ENCODE measurements around the gene UBL3.

The UBL3 gene

GRCh38 chr13:29753618-29754472, 96.6 kb downstream of the UBL3 start:
- H3K36me3 ChIP-seq (ENCODE audit: control insufficient read depth, insufficient read depth, low read length) = no peaks in the 10 kb centered on the region
- no peak overlapping the region for H2AFZ ChIP-seq
- no peak overlapping the region for H3K4me3 ChIP-seq (ENCODE audit: low read depth, low read length)
- no peaks in the 10 kb centered on the region for H3K27me3 ChIP-seq (ENCODE audit: control insufficient read depth, insufficient read depth, low read length)
- no peaks in the 10 kb centered on the region for H3K9me3 ChIP-seq (ENCODE audit: control insufficient read depth, low read length)
- H3K79me2 ChIP-seq = no peaks in the 10 kb centered on the region
- no peak for TF ChIP-seq CTCF (IDR thresholded peaks at IDR 0.05)
- H3K4me1 ChIP-seq = no peaks in the 10 kb centered on the region
- H3K9ac ChIP-seq = no peak overlapping the region
- H3K27ac ChIP-seq = no peak overlapping the region
- H3K4me2 ChIP-seq (ENCODE audit: low read length) = no peak overlapping the region

- H3K4me1 ChIP-seq = no peaks in the 10 kb centered on the region
- no peak overlapping the region for H3K27ac ChIP-seq
Measured at GRCh38 chr13:29752175-29752574, 98.2 kb downstream of the UBL3 start.

GRCh38 chr13:29750183-29750530, 100.3 kb downstream of the UBL3 start:
- Histone ChIP-seq H3K4me1 (no peaks in the 10 kb centered on the region), H3K4me3 (ENCODE audit: low read depth, low read length) (no peak overlapping the region), H3K27ac (no peak overlapping the region), H3K9me3 (ENCODE audit: control insufficient read depth, low read length) (no peaks in the 10 kb centered on the region), H3K27me3 (ENCODE audit: control insufficient read depth, insufficient read depth, low read length) (no peaks in the 10 kb centered on the region), H3K79me2 (no peaks in the 10 kb centered on the region), H3K9ac (no peak overlapping the region), H3K36me3 (ENCODE audit: control insufficient read depth, insufficient read depth, low read length) (no peaks in the 10 kb centered on the region), H2AFZ (no peak overlapping the region), H3K4me2 (ENCODE audit: low read length) (no peak overlapping the region)
- TF ChIP-seq CTCF (IDR thresholded peaks at IDR 0.05) = no peak

More at GRCh38 chr13:29752175-29752574, 98.2 kb downstream of the UBL3 start:
- Histone ChIP-seq H3K4me3 (ENCODE audit: low read depth, low read length) (no peak overlapping the region), H3K27me3 (ENCODE audit: control insufficient read depth, insufficient read depth, low read length) (no peaks in the 10 kb centered on the region), H3K79me2 (no peaks in the 10 kb centered on the region), H3K9ac (no peak overlapping the region), H3K36me3 (ENCODE audit: control insufficient read depth, insufficient read depth, low read length) (no peaks in the 10 kb centered on the region), H3K9me3 (ENCODE audit: control insufficient read depth, low read length) (no peaks in the 10 kb centered on the region), H3K4me2 (ENCODE audit: low read length) (no peak overlapping the region), H2AFZ (no peak overlapping the region)
- no peak for TF ChIP-seq CTCF (IDR thresholded peaks at IDR 0.05)

GRCh38 chr13:29749401-29750182, 100.8 kb downstream of the UBL3 start:
- Histone ChIP-seq H3K4me2 (ENCODE audit: low read length) (no peak overlapping the region), H3K27ac (no peak overlapping the region), H3K9ac (no peak overlapping the region), H3K36me3 (ENCODE audit: control insufficient read depth, insufficient read depth, low read length) (no peaks in the 10 kb centered on the region), H2AFZ (no peak overlapping the region), H3K9me3 (ENCODE audit: control insufficient read depth, low read length) (no peaks in the 10 kb centered on the region), H3K4me3 (ENCODE audit: low read depth, low read length) (no peak overlapping the region), H3K27me3 (ENCODE audit: control insufficient read depth, insufficient read depth, low read length) (no peaks in the 10 kb centered on the region), H3K79me2 (no peaks in the 10 kb centered on the region), H3K4me1 (no peaks in the 10 kb centered on the region)
- TF ChIP-seq CTCF (IDR thresholded peaks at IDR 0.05) = no peak
